HL-60 (cell line): Measurements from ENCODE around the gene DGUOK.

Experiments
- DNase-seq, 2 experiments: peaks; one replicate each; pipeline ENCODE4 v3.0.0-alpha.2; 2010 to 2020; ENCODE audit warnings: low read depth in 1 of 2, low spot score in 1 of 2
- H3K27ac ChIP-seq: fragments of 250-450 bp; sonication (Bioruptor Pico); replicated peaks from 2 replicates; pipeline ENCODE4 v1.5.1; 2020; ENCODE audit warnings: mild to moderate bottlenecking, moderate library complexity
- H3K27me3 ChIP-seq: fragments of 250-450 bp; sonication (Bioruptor Pico); 2 replicates; pipeline ENCODE4 v1.5.1; 2021; ENCODE audit warnings: mild to moderate bottlenecking, moderate library complexity; ENCODE audit not compliant: insufficient read depth, poor library complexity, severe bottlenecking
- H3K4me3 ChIP-seq: replicated peaks from 2 replicates; pipeline ENCODE4 v1.5.1; 2011; ENCODE audit warnings: mild to moderate bottlenecking, control low read depth, low read length; ENCODE audit not compliant: insufficient read depth
- GABPA ChIP-seq: IDR thresholded peaks from 2 replicates; pipeline ENCODE4 v1.6.1; 2012; ENCODE audit warnings: low read depth
- POLR2AphosphoS5 ChIP-seq: IDR thresholded peaks from 2 replicates; pipeline ENCODE4 v1.6.1; 2012; ENCODE audit warnings: low read depth
- SPI1 ChIP-seq: IDR thresholded peaks from 2 replicates; pipeline ENCODE4 v1.6.1; 2012; ENCODE audit warnings: low read depth, mild to moderate bottlenecking, borderline replicate concordance
- TF ChIP-seq, protein P1 (sequence below): IDR thresholded peaks from one replicate; pipeline ENCODE4 v1.5.1; 2011; ENCODE audit warnings: low read length, control low read depth, inconsistent platforms; ENCODE audit not compliant: insufficient read depth
- TF ChIP-seq, protein P2 (sequence below): IDR thresholded peaks from 2 replicates; pipeline ENCODE4 v1.6.1; 2012; ENCODE audit warnings: low read depth; ENCODE audit not compliant: insufficient replicate concordance

The DGUOK gene

DNA sequence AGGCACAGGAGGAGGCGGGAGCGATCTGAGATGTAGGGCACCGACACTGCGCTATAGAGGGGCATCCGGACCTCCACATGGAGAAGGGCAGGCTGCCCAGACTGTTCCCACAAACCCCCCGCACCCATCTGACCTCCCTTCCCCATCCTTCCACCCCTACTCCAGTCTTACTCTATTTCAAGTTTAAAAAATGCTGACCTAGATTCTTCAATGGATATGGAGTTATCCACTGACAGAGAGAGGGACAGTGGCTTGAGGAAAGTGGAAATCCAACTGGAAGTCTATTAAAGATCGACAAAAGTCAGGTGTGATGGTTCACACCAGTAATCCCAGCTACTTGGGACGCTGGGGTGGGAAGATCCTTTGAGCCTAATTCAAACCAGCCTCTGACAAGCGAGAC, 5.1 kb upstream of the DGUOK start:
- no peak overlapping the region for H3K4me3 ChIP-seq
- TF ChIP-seq, protein P1, sequence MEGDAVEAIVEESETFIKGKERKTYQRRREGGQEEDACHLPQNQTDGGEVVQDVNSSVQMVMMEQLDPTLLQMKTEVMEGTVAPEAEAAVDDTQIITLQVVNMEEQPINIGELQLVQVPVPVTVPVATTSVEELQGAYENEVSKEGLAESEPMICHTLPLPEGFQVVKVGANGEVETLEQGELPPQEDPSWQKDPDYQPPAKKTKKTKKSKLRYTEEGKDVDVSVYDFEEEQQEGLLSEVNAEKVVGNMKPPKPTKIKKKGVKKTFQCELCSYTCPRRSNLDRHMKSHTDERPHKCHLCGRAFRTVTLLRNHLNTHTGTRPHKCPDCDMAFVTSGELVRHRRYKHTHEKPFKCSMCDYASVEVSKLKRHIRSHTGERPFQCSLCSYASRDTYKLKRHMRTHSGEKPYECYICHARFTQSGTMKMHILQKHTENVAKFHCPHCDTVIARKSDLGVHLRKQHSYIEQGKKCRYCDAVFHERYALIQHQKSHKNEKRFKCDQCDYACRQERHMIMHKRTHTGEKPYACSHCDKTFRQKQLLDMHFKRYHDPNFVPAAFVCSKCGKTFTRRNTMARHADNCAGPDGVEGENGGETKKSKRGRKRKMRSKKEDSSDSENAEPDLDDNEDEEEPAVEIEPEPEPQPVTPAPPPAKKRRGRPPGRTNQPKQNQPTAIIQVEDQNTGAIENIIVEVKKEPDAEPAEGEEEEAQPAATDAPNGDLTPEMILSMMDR: no peak
- TF ChIP-seq POLR2AphosphoS5 (no peak), SPI1 (no peak), GABPA (no peak)
- TF ChIP-seq, protein P2, sequence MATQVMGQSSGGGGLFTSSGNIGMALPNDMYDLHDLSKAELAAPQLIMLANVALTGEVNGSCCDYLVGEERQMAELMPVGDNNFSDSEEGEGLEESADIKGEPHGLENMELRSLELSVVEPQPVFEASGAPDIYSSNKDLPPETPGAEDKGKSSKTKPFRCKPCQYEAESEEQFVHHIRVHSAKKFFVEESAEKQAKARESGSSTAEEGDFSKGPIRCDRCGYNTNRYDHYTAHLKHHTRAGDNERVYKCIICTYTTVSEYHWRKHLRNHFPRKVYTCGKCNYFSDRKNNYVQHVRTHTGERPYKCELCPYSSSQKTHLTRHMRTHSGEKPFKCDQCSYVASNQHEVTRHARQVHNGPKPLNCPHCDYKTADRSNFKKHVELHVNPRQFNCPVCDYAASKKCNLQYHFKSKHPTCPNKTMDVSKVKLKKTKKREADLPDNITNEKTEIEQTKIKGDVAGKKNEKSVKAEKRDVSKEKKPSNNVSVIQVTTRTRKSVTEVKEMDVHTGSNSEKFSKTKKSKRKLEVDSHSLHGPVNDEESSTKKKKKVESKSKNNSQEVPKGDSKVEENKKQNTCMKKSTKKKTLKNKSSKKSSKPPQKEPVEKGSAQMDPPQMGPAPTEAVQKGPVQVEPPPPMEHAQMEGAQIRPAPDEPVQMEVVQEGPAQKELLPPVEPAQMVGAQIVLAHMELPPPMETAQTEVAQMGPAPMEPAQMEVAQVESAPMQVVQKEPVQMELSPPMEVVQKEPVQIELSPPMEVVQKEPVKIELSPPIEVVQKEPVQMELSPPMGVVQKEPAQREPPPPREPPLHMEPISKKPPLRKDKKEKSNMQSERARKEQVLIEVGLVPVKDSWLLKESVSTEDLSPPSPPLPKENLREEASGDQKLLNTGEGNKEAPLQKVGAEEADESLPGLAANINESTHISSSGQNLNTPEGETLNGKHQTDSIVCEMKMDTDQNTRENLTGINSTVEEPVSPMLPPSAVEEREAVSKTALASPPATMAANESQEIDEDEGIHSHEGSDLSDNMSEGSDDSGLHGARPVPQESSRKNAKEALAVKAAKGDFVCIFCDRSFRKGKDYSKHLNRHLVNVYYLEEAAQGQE: no peak
- no peak overlapping the region for H3K27ac ChIP-seq
- no peak for DNase-seq
- H3K27me3 ChIP-seq: no peaks in the 10 kb centered on the region

DNA sequence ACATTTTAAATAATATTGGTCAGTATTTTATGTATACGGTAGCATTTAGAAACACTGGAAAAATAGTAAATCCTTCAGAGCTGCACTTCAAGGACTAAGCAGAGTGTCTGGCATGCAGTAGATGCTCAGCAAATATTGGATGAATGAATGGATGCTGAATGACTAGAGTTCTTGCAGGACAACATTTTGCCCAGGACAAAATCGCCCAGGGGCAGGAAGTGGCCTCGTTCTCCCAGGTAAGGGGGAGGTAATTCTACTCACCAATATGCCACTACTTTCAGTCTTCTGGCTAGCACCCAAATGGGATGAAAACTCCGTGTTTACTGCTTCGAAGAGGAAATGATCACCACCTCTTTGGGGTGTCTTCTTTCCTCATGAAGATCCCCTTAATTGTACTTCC, 4.0 kb upstream of the DGUOK start:
- H3K27ac ChIP-seq: no peak overlapping the region
- no peaks in the 10 kb centered on the region for H3K27me3 ChIP-seq
- no peak for DNase-seq
- no peak overlapping the region for H3K4me3 ChIP-seq
- no peak for TF ChIP-seq SPI1
- no peak for TF ChIP-seq GABPA
- no peak for TF ChIP-seq POLR2AphosphoS5
- TF ChIP-seq, protein P2: no peak
- TF ChIP-seq, protein P1: no peak

DNA sequence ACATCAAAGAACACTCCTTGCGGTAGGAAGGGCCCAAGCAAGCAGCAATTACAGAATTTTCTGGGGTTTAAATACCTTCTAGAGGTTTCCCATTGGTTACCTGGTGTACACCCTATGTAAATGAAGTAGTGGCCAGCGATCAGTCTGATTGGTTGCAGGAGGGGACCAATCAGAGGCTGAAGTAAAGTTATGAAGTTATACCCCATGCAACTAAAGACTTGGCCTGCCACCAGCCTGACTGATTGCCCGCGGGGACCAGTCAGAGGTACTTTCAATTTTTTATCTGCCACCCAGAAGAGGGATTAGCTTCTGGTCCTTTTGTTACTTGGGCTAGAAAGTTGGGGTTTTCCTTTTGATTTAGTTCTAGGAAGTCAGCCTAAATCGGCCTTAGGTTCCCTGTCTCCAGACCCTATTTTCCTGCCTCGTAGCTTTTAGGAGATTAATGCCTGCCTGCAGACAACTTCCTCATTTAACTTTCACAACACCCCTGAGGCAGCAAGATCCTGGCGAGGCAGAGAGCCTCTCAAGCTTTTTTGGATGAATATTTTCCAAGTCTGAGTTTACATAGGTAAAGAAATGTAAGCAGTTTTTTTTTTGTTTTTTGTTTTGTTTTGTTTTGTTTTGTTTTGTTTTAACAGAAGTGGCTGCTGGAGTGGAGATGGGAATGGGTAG, 1.5 kb upstream of the DGUOK start:
- H3K27me3 ChIP-seq: no peaks in the 10 kb centered on the region
- no peak overlapping the region for H3K27ac ChIP-seq
- TF ChIP-seq SPI1: peak; percentile 12; the same call in 1 of the 2 replicates
- TF ChIP-seq, protein P2: no peak
- no peak overlapping the region for H3K4me3 ChIP-seq
- peak in 1 of 2 experiments; percentile 51 for DNase-seq
